ENCODE measurements around the gene SMIM14.
"Not testable (repeated sequence)": the region's sequence is repeated elsewhere in the genome, so short reads cannot be mapped to it uniquely, and the experiment has no call there.

SMIM14 gene

DNA sequence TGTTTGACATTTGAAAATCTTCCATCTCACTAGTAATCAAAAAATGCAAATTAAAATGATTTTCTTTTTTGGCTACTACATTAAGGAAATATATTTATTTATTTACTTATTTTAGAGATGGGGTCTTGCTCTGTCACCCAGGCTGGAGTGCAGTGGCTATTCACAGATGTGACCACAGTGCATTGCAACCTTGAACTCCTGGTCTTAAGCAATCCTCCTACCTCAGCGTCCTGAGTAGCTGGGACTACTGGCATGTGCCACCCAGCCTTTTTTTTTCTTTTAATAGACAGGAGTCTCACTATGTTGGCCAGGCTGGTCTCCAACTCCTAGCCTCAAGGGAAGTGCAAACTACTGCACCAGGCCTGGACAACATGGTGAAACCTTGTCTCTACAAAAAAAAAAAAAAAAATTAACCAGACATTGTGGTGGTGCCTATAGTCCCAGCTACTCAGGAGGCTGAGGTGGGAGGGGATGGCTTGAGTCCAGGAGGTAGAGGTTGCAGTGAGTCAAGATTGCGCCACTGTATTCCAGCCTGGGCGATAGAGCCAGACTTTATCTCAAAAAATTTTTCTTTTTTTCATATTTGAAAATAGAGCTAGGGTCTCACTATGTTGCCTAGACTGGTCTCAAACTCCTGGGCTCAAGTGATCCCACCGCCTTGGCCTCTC is 4.4 kb upstream of the SMIM14 start:
- no peak for DNase-seq (ENCODE audit: low read depth in 2 of 2)

DNA sequence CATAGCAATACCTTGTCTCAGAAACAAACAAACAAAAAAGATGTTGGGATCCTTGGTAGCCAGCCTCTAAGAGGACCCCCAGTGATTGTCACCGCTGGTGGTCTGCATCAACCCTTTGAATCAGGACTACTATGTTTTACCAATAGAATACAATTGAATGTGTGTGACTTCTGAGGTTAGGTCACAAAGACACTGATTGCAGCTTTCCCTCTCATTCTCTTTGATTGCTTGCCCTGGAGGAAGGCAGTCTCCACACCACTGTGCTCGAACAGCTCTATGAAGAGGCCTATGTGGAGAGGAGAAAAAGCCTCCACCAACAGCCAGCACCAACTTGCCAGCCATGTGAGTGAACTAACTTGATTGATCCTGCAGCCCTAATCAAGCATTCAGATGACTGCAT is 2.8 kb upstream of the SMIM14 start:
- no peak for DNase-seq (ENCODE audit: low read depth in 2 of 2)

GRCh38 chr4:39637586-39638353 is 895 bp downstream of the SMIM14 start:
- no peak for DNase-seq (ENCODE audit: low read depth in 2 of 2)

DNA sequence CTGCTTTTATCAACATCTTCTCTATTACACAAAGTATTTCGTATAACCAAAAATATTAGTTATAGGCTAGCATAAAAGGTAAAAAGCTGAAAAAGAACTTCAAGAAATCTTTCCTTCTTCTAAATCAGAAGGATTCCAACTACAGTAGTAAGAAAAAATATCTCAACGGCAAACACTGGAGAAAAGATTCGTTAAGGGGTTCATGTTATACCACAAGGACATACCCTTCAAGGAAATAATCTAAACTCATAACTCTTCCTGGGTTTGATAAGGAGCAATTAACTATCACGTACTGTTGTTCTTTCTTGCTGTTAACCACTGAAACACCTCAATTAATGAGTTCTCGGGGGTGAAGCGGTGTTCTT is 1.5 kb downstream of the SMIM14 start:
- DNase-seq (ENCODE audit: low read depth in 2 of 2): no peak

DNA sequence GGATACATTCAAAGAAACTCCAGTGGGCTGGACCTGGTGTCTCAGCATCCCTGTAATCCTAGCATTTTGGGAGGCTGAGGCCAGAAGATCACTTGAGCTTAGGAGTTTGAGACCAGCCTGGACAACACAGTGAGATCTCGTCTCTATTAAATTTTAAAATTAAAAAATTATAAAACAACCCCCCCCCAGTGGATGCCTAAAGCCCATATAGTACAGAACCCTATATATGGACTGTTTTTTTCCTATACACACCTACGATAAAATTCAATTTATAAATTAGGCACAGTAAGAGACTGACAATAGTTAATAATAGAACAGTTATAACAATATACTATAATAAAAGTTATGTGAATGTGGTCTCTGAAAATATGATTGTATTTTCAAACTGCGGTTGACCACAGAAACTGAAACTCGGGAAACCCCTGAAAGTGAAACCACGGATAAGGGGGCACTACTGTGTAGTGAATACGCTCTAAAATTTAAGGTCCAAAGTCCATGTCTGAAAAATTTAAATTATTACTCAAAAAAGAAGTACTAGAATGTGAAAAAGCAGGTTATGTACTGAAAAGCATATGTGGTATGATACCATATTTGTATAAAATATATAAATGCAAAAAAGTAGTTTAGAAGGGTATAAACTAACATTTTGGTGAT is 2.0 kb downstream of the SMIM14 start:
- DNase-seq (ENCODE audit: low read depth in 2 of 2): no peak

- DNase-seq (ENCODE audit: low read depth in 2 of 2): no peak
These were observed 3.6 kb downstream of the SMIM14 start for GRCh38 chr4:39635023-39635422.

DNA sequence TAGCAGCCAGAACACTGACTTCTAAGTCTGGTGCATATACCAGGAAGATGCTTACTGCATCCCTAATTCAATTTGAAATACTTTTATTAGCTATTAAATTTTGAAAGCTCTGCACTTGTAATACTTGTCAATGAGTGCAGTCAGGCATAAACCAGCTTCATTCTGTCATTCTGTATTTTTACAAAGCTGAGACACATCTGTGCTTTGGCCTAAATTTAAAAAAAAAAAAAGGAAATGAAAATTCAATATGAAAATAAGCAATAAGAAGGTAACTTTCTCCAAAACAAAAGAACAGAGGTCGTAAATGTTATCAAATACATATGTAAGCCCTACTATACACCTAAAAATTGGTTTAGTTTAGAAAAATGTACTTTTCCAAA is 7.0 kb downstream of the SMIM14 start:
- no peak for DNase-seq (ENCODE audit: low read depth in 2 of 2)

DNA sequence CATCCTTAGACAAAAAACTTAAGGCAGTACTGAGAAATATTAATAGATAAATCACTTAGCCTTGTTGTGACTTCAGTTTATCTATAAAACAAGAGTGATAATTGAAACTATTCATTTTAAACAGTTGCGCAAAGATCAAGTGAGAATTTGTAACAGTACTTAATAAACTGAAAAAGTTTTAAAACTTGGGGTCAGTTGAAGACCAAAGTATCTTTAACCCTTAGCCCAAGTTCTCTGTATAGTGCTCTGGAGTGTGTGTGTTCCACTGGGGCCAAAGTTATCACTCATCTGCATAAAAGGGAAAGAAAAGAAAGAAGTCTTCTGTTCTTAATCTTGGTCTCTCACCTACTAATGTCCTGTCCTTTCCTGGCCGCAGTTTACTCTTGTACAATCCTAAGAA is 11.3 kb downstream of the SMIM14 start:
- no peak for DNase-seq (ENCODE audit: low read depth in 2 of 2)

DNA sequence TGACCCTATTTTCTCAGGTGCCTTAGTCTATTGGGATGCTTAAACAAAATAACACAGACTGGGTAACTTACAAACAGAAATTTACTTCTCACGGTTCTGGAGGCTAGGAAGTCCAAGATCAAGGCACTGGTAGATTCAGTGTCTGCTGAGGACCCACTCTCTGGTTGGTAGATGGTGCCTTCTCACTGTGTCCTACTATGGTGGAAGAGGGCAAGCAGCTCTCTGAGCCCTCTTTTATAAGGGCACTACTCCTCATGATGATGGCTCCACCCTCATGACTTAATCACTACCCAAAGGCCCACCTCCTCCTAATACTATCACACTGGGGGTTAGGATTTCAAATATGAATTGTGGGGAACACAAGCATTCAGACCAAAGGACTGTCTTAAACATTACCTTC is 11.8 kb downstream of the SMIM14 start:
- no peak for DNase-seq (ENCODE audit: low read depth in 2 of 2)

GRCh38 chr4:39626261-39626660 is 12.4 kb downstream of the SMIM14 start:
- no peak for DNase-seq (ENCODE audit: low read depth in 2 of 2)

DNA sequence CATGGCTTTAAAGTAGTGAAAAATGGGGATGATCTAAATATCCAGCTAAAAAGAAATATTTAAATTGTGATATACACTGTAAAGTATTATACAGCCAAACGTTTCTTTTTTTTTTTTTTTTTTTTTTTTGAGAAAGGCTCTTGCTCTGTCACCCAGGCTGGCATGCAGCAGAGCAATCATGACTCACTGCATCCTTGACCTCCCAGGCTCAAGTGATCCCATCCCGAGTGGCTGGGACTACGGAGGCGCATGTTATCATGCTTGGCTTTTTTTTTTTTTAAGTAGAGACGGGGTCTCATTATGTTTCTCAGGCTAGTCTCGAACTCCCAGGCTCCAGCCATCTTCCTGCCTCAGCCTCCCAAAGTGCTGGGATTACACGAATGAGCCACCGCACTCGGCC is 17.1 kb downstream of the SMIM14 start:
- DNase-seq (ENCODE audit: low read depth in 2 of 2): no peak

GRCh38 chr4:39620551-39621313 is 17.9 kb downstream of the SMIM14 start:
- no peak for DNase-seq (ENCODE audit: low read depth in 2 of 2)

DNA sequence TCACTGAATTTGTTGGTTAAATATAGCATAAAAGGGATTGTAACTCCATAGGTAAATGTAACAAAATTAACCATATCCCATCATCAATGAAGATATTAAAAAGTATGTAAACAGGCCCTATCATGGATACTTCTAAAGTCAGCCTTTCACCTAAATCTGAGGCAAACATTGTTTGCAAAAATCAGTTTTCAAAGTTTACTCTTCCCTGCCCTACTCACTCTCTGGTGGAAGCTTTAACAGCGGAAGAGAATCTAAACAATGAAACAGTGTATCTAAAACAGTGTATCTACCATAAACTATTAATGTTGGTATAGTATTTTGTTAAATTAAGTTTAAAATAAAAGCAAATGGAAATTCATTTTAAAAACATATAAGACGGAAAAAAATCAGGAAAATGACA is 21.1 kb downstream of the SMIM14 start:
- no peak for DNase-seq (ENCODE audit: low read depth in 2 of 2)

DNA sequence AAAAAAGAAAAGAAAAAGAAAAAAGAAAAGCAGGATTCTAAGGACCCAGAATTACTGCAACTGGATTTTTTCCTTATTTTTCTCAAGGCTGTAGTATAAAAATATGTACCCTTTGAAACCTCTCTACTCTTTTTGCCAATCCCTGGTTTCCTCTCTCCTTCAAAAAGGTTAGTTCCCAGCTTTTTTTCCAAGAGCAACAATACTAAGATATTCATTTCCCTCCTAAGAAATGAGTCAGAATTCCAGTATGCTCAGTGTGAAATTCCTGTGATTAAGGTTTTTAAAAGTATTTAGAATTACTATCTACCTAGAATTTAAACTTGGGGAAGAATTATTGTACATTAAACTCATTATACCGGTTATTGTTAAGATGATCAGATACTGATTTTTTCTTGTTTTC is 22.0 kb downstream of the SMIM14 start:
- DNase-seq (ENCODE audit: low read depth in 2 of 2): no peak

DNA sequence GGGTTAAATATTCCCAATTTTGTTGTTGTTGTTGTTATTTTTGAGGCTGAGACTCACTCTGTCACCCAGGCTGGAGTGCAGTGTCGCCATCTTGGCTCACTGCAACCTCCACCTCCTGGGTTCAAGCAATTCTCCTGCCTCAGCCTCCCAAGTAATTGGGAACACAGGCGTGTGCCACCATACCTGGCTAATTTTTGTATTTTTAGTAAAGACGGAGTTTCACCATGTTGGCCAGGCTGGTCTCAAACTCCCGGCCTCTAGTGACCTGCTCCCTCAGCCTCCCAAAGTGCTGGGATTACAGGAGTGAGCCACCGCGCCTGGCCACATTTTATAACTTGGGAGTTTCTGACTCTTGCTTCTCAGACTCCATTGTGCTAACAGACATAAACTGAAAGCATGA is 22.6 kb downstream of the SMIM14 start:
- DNase-seq (ENCODE audit: low read depth in 2 of 2): not testable (repeated sequence)

- DNase-seq (ENCODE audit: low read depth in 2 of 2): no peak
These were observed 24.0 kb downstream of the SMIM14 start for GRCh38 chr4:39614487-39615162.

- DNase-seq (ENCODE audit: low read depth in 2 of 2): no peak
These were observed 25.5 kb downstream of the SMIM14 start for GRCh38 chr4:39613093-39613656.

DNA sequence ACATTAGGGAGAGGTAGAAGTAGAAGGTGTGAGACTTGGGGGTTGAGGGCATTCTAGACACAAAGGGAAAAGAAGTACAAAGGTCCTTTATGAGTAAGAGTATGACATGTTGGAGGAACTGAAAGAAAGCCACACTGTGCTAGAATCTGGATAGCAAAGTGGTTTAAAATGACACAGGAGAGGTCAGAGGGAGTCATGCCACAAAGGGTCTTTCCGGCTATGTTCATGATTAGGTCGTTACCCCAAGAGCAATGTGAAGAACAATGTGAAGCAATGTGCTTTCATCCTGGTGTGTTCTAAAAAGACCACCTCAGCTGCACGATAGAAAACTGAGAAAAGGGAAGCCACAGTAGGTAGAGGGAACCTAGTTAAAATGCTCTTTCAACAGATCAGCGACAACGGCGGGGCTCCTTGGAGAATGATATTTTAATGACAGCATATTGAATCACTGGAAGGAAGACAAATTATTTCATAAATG is 29.2 kb downstream of the SMIM14 start:
- no peak for DNase-seq (ENCODE audit: low read depth in 2 of 2)

GRCh38 chr4:39608451-39608850 is 30.2 kb downstream of the SMIM14 start:
- no peak for DNase-seq (ENCODE audit: low read depth in 2 of 2)

DNA sequence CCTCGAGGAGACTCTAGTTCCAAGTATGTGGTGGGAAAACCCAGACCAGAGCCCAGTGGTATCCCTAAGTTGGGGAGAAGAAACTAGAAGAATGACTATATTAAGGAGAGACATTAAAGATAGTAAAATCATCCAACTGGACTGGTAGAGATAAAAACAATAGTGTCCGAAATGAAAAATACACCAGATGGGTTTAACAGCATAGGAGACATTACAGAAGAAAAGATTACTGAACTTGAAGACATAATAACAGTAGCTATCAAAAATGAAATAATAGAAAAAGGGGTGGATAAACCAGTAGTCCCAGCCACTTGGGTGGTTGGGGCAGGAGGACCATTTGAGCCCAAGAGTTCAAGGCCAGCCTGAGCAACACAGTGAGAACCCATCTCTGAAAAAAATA is 31.9 kb downstream of the SMIM14 start:
- DNase-seq (ENCODE audit: low read depth in 2 of 2): no peak

DNA sequence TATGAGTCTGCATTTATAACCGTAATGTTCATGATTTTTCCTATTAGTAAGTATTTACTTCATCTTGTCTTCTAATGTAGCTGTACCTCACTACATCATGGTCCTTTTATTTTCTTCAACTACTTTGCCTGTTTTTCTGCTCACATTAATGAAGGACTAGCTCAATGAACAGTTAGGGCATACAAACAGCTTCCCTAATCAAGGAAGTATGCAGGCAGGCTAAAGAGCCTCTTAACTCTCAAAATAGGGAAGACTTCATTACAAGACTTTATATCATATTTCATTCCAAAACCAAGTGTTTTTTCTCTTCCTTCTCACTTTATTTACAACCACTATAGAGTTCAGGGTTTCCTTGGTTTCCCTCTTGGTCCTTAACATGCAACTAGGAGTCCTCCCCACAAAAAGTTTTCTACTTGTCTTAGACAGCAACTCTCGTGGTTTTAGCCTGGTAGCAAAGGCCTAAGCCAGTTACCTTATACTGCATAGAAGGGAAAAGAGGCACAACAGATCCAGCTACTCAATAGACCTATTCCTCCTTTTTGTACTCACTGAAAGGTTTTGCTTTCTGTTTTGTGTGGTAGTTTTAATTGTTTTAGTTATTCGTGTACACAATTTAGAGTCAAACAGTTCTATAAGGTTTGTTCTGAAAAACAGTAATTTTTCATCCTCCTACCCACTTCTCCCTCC is 40.8 kb downstream of the SMIM14 start:
- no peak for DNase-seq (ENCODE audit: low read depth in 2 of 2)

Measured in activated CD4-positive, alpha-beta T cell treated with anti-CD3 and anti-CD28 coated beads for 24 hours (primary cell).